GM19025 (cell line): ENCODE data around the gene CIROP.

Source experiments
- ATAC-seq: cut with Tn5 transposase; IDR thresholded peaks from one replicate; pipeline ENCODE4 v1.9.1; 2021; ENCODE audit warnings: mild to moderate bottlenecking, low read depth, moderate library complexity; ENCODE audit not compliant: unreplicated experiment

The CIROP gene

DNA sequence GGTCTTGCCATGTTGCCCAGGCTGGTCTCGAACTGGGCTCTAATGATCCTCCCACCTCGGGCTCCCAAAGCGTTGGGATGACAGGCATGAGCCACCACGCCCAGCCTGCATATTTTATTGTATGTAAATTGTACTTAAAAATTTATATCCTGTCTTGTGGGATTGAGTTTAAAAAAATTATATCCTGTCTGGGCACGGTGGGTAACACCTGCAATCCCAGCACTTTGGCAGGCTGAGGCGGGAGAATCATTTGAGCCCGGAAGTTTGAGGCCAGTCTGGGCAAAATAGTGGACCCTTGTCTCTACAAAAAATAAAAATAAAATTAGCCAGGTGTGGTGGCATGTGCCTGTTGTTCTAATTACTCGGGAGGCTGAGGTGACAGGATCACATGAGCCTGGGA lies 28.2 kb upstream of the CIROP start:
- no peak for ATAC-seq

DNA sequence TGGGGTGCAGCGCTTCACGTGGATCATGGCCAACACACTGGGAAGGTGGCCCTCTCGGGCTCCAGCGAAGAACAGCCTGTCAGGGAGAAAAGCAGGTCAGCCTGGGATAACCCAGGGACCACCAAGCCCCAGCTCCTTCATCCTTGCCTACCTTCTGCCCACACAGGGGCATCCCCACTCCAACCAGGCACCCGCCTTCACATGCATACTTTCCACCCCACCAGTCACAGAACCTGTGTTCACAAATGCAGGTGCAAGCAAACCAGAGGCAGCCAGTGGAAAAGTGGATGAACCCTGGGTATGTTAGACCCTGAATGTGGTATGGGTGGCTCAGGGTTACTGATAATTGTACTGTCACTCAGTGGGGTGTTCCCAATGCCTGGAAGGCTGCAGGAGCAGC lies 26.7 kb upstream of the CIROP start:
- no peak for ATAC-seq

DNA sequence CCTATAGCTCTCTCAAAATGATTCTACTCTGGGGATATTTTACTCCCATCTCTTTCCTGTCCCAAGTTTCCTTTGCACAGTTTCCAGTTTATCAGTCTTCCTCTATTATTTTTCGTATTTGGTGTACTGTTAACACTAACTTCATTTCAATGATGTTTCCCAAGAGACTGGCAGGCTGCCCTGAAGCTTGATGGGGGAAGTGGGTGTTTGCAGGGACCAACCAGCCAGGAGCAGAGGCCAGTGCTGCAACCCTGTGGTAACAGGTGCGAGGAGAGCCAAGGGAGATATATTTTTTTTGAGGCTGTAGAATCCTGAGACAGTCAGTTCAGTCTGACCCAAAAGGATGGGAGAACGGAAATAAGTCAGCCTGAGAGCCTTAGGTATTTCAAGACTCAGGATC lies 26.1 kb upstream of the CIROP start:
- no peak for ATAC-seq

DNA sequence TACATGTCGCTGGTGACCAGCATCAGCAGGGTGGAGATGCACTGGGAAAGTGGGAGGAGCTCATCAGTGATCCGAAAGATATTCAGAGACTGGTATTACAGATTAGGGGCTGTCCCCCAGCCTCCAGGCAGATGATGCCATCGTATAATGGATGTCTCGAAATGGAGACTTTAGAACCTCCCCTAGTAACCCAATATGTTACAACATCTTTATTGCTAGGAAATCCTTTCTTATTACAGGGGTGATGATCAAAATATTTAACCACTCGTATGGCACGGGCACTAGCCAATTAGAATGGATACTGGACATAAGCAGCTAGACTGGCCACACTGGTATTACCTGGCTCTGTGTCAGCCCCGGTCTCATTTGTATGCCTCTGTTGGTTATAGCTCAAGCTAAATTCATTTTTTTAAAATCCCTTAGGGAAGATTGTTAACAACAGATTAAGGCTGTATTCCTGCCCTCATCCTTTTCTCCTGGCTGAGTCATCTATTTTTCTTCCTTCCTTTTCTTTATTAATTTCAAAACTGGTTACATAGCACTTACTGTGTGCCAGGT lies 25.0 kb upstream of the CIROP start:
- no peak for ATAC-seq

DNA sequence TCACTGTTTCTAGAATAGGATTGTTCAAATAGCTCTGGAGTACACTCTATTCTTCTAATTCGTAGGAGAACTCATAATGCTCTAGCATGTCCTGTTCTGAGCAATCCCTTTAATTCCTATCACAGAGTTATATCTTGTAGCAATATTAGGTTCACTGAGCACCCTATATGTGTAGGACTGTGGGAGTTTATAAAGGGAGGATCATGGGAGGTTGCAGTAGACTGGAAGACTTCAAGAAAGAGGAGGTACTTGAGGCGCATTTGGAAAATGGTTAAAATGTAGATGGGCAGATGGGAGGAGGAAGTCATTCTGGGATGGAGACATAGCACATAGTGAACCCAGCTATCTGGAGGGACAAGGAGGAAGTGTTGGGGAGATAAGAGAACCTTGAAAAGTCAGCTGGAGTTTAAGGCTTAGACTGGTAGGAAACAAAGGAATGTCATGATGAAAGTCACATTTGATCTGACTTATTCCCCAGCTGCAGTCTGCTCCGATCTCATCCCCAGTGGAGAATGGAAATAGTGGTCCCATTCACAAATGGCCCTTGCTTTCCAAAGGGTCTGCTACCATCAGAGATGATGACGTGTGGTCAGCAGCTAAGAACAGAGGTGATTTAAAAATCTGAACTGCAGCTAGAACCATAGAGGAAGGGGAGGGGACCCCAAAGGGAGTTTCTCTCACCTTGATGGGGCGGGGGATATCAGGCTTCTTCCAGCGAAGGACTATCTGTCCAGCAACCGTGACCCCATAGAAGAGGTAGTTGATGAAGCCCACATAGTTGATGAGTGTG lies 24.4 kb upstream of the CIROP start:
- no peak for ATAC-seq

DNA sequence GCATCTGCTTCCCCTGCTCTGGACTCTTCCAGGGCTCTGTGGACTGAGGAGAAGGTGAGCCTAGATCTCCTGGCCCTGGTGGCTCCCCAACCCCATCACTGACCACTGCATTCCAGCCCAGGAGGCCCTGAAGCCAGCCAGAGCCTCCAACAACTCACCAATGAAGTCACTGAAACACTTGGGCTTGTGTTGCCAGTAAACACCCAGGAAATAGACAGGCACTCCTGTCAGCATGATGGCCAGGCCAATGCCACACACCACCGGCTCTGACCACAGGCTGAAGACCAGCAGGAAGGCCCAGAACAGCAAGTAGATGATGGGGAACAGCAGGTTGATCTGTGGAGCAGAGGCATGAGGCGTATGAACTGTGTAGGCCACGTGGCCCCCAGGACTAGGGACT lies 23.1 kb upstream of the CIROP start:
- no peak for ATAC-seq

DNA sequence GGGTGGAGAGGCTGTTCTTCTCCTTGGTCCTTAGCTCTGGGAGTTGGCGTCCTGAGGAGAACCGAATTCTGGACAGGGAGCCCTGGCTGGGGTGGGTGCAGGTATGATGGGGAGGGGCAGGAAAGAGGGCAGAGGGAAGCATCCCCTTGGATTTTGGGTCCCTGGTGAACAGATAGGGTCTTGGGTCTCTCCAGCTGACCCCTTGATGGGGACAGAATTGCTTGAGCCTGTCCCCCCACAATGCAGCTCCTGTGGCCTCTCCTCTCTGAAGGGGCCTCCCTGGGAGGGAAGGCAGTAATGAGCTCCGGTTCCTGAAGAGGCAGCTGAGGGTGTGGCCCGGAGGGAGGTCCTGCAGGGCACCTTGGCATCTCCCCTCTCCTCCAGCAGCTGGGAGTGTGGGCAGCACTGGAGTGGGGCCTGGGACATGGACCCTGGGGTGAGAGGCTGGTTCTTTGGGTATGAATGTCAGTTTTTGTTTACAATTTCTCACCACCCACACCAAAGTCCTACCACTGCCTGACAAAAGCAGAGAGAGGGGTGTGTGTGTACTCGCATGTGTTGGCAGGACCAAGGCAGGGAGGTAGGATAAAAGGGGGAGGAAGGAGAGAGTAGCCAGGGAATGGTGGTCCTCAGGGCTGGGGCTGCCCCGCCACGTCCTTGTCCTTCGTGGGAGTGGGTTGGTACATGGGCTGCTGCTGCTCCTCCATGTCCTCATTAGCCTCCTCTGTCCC lies 21.9 kb upstream of the CIROP start:
- no peak for ATAC-seq

DNA sequence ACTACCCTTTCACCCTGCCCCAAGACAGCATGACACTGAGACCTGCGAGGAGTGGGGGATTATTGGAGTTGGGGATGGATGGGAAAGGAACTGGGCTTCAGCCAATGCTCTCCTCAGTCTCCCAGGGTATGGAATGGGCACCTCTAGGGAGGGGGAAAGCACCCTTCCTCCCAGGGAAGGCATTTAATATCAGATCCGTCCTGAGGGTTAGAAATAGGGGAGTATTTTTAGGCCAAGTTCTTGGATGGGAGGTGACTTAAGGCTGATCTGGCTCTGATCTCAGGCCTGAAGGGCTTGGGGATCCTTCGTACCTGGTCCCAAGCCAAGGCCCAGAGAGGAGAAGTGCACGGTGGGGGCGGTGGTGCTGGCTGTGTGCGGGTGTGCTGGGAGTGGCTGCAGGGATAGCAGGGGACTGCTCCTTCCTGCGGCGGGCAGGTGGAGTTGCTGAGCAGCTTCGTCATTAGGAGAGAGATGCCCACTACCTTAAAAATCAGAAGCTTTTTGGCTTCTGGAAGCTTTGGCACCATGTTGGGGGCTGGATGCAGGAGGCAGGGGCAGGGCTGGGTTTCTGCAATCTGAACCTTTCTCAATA lies 21.2 kb upstream of the CIROP start:
- no peak for ATAC-seq

DNA sequence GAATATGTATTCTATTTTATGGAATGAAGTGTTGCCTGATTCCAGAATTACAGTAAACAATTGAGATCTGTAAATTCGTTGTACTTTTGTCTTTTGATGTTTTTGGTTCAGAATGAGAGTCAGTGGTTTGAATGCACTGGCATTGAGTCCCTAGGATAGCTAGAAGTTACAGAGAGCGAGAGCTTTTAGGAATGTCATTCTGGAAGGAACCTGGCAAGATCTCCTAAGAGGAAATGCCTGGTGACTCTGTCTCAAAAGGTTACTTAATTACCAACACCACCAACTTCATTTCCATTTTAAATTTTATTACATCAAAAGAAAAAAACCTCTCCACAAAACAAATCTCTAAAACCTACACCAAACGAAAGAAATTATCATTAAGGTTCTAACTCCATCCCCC lies 20.2 kb upstream of the CIROP start:
- ATAC-seq, result no peak

DNA sequence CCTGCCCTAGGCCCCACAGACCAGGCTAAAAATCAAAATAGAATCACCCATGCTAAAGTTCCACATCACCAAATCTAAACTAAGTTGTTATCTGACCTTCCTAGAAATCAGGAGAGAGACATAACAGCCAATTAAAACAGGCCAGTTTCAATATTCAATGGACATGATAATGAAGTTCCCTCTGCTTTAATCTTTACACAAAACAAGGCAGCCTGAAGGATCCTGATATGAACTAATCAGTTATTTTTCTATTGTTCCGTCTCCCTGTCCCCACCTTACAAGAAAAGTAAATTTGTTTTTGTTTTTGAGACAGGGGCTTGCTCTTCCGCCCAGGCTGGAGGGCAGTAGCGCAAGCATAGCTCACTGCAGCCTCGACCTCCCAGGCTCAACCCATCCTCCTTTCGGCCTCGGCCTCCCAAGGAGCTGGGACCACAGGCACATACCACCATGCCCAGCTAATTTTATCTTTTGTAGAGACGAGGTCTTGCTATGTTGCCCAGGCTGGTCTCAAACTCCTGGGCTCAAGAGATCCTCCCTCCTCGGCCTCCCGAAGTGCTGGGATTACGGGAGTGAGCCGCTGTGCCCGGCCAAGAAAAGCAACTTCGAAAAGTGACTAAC lies 19.7 kb upstream of the CIROP start:
- ATAC-seq, result no peak

DNA sequence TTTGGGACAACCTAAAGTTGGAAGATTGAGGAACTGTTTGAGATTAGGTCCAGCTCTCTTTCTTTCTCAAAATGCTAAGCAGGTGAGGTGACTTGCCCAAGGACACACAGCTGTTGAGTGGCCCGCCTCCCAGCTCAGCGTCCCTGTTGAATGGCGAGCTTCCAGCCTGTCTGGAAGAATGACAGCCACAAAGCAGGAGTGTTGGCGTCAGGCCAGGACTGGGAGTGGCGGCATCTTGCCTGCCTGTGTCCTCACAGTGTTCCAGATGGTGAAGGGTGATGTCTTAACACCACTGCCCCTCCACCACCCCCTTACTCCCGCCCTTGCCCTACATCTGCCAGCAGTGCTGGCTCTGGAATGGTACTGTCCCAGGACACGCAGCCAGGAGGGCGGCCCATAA lies 18.6 kb upstream of the CIROP start:
- ATAC-seq, result no peak

DNA sequence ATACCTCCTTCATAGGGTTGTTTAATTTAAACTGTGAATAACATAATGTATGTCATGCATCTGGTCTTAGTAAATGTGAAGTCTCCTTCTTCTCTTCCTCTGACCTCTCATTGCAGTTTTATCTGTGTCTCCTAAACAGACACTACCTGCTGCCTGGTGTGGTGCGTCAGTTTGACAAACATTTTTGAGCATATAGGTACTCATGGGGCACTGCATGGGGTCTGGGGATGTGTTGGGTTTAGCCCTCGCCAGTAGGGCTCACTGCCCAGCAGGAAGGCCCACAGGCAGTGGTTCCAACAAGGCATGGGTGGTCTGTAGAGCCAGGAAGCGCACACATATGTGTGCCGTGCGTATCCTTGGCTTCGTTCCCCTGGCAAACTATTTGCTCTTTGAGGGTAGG lies 17.3 kb upstream of the CIROP start:
- ATAC-seq, result no peak

DNA sequence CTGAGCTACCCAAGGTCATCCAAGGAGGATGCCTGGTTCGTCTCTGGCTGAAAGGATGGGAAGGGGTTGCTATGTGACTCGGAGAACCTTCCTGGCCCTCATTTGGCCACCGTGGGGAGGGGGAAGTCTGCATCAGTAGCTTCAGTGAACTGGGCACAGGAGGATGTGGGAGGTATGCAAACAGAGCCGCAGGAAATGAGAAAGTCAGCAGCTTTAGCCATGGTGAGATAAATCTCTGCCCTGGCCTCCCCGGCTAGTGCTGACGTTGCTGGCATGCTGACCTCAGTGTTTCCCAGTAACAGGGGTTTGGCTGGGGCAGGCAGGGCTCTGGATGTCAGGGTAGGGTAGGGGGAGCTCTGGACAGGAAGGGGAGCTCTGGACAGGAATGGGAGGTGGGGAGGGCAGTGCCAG lies 16.6 kb upstream of the CIROP start:
- no peak for ATAC-seq

DNA sequence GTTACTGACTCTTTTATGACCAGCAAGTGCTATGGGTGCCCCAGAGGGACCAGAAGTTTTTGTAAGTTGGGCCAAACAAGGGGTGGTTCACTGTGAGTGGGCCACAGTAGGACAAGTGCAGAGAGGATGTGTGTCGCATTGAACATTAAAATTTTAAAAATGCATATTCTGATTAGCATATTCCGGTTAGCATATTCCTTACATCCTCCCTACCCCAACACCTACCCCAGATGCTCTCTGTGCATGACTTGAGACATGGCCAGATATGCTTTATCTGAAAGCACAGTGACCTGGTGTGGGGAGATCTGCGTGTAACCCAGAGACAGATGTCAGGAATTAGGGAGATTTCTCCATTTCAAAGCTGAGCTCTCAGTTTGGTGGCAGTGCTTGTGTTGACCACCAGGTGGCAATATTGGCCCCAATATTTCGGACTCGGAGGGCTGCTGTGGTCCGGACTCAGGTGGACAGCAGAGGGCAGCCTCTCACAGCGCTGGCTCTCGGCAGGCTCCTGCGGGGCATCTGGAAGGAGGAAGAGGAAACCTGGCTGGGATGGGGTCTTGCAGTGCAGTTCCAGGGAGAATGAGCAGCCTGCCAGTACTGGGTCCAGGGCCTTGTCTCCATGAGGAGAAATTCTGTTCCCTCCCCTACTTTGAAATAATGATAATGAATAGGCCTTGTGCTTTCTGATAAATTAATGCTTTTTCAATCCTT lies 15.9 kb upstream of the CIROP start:
- no peak for ATAC-seq

DNA sequence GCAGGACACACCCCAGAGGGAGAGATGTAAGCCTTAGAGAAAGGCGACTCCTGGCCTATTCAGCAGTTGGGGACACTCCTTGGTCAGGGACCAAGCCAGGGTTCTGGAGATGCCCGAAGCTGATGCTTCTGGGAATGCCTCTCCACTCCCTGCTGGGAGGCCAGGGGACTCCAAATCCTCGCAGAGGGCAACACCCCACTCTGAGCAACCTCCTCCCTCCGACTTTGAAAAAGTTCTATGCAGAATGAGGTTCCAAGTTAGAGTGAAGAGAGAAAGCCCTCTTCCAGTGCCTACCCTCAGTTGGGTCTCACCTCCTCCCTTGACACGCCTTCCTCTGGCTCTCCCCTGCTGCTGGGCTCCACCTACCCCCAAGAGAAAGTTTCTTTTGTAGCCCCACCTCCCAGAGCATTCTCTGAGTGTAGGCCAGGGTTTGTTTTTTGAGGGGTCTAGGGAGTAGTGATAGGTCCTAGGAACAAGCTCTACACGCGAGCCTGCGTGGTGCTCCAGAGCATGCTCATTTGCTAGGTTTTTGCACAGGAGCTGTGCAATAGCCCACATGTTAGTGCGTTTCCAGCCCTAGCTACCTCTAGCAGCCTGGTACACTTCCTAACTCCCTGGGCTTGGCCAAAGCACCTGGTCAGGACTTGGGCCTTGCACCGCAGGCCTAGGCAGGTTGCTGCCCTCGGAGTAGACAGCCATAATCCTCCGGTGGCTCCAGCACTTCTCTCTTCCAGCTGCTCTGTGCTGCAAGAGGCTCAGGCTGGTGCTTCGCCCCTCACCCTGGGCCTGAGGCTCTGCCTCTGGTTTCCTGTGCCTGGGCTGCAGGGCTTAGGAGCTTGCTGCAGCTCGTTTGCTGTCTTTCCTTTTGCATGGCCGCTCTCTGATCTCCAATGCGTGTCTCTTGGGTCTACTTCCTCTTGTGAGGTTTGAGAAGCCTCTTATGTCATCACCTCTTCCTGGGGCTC lies 14.9 kb upstream of the CIROP start:
- no peak for ATAC-seq

DNA sequence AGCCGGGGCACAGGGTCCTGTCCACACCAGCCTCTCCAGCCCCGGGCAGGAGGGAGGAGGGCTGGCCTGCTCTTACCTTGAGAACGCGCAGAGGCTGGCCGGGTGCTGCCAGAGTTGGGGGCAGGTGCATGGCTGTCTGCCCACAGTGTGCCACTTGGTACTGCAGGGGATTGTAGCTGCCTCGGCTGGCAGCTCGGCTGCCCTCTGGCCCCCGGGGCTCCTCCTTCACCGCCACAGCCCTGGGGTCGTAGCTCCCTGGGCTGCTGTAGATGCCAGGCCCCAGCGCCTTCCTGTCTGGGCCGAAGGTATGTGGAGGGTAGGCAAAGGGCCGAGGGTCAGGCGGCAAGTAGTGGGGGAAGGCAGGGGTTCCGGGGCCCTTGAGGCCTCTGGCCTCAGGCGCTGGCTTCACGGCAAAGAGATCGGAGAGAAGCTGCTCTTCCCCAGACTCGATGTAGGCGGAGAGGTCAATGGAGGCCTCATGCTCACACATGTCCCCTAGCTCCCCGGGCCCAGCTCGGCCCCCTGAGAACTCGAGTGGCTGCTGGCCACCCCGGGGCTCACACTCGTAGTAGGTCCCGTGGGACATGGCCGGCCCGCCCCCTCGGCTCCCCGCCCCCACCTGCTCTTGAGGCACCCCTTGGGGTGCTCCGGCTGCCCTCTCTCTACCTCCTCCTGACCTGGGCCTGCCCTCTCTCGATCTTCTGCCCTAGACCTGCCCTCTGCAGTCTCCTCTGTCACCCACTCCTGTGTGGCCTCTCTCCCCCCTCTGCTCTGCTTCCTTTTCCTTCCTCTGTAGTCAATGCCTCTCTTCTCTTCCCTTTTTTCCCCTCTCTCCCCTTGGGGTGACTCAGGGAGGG lies 13.9 kb upstream of the CIROP start, which contains the start of gene CEBPE:
CEBPE (minus strand) TSS at position 750 of the 857 bp plus-strand sequence; CDS start at position 586, 164 bp downstream.
- no peak for ATAC-seq

DNA sequence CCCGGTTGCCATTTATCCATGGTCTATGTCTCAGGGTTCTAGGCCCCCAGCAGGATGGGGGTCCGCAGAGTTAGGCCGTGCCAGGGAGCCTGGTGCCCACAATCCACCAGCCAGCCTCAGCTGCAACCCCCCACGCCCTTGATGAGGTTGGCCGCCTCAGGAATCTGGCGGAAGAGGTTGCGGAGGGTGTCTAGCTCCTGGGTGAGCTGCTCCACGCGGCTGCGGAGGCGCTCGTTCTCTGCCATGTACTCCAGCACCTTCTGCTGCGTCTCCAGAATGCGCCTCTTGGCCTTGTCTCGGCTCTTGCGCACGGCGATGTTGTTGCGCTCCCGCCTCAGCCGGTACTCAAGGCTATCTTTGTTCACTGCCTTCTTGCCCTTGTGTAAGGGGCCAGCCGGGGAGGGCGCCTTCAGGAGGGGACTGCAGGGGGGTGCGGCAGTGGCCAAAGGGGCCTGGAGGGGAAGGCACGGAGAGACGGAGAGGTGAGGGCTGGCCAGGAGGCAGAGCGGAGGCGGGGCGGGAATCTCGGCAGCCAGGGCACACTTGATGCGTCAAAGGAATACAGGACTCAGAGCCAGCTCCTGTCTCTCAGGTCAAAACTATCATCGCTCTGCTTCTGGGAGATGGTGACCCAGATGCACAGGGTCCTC lies 12.7 kb upstream of the CIROP start:
- no peak for ATAC-seq

DNA sequence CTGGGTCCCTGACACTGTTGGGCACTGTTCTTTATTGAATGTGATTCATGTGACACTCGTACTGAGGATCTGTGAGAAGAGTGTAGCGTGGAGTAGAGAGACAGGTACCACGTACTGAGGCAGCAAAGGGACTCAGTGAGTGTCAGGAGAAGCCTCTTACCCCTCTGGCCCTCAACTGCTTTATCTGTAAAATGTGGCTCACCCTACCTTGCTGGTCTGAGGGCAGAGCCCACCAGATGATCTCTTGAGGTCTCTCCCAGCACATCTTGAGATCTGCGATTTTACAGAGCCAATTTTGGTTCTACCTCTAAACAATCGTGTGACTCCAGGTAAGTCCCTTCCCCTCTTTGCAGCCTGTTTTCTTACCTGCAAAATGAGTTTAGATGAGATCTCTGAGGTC lies 11.1 kb upstream of the CIROP start:
- no peak for ATAC-seq
